ENCODE results near the gene MINK1. TPM values are rescaled to one million over a fixed set of nuclear protein-coding genes. Genes with fewer than 3 reads are reported as not detected.
A peak's percentile ranks its signal among the peaks of the same experiment; 100 is the strongest.

MINK1 gene
- total RNA-seq, 1 donor from 2014 or later, result 26.2 TPM

DNA sequence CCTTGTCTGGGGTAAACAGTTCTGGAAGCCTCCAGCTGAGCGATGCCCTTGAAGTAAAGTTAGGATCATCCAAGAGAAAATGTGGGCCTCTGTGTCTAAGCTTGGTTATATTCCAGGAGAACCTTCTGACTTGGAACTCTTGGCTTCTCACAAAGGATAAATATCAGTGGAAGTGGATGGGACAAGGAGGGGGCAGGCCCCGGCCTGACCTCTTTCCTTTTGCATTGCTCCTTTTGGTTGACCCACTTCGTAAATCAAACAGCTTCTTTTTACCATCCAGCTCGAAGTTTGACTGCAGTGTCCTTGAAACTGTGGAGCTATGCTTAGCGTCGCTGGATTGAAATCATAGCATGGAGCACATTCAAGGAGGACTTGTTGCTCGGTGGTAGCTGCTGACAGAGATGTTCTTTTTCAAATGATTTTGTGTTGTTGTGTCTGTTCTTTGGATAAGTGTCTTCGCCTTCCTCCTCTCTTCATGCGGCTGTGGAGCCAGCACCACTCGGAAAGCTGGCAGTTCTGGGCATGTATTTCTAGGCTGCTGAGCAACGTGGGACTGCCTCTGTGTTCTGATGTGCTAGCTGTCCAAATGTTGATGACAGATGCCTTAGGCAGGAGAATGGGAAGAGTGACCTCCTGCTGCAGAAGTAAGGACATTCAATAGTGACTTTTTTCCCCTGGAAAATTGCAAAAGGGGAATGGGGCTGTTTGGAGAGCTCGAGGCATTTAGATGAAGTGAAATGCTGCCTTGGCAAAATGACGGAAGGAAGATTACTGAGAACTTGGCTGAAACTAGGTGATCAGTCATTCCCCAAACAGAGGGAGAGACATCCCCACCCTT, 4.5 kb downstream of the MINK1 start:
- no peaks in the 10 kb centered on the region for H3K9me3 ChIP-seq (ENCODE audit: low read depth)
- peaks cover 5% of the 10 kb centered on the region for H3K36me3 Mint-ChIP-seq
- no peak overlapping the region for H3K4me2 ChIP-seq
- H3K4me3 ChIP-seq, result no peak overlapping the region
- peaks cover 5% of the 10 kb centered on the region for H3F3A ChIP-seq (ENCODE audit: low read depth)
- H3K4me1 Mint-ChIP-seq, result peaks cover 20% of the 10 kb centered on the region
- H2AFZ ChIP-seq (replicated peaks), result no peak overlapping the region
- DNase-seq (ENCODE audit: low spot score), result no peak
- H3K4me1 ChIP-seq, result peaks cover 9% of the 10 kb centered on the region
- peak overlapping the region; percentile 7 for H3K27ac Mint-ChIP-seq
- H3K9me3 Mint-ChIP-seq, result no peaks in the 10 kb centered on the region
- H3K36me3 ChIP-seq, result no peaks in the 10 kb centered on the region
- H3K27me3 ChIP-seq, result no peaks in the 10 kb centered on the region
- no peak overlapping the region for H3K4me3 Mint-ChIP-seq
- no peak for TF ChIP-seq EZH2phosphoT487 (IDR thresholded peaks at IDR 0.05)
- TF ChIP-seq EZH2 (IDR thresholded peaks at IDR 0.05), result no peak
- TF ChIP-seq CTCF (IDR thresholded peaks at IDR 0.05), result no peak
- peaks cover 34% of the 10 kb centered on the region for H4K20me1 ChIP-seq (ENCODE audit: low read depth)
- no peak overlapping the region for H3K27ac ChIP-seq
- no peak overlapping the region for H3K9ac ChIP-seq
- peaks cover 9% of the 10 kb centered on the region for H3K27me3 Mint-ChIP-seq (ENCODE audit: insufficient read depth, low read depth)
- peaks cover 57% of the 10 kb centered on the region for H3K79me2 ChIP-seq (ENCODE audit: low read depth)

DNA sequence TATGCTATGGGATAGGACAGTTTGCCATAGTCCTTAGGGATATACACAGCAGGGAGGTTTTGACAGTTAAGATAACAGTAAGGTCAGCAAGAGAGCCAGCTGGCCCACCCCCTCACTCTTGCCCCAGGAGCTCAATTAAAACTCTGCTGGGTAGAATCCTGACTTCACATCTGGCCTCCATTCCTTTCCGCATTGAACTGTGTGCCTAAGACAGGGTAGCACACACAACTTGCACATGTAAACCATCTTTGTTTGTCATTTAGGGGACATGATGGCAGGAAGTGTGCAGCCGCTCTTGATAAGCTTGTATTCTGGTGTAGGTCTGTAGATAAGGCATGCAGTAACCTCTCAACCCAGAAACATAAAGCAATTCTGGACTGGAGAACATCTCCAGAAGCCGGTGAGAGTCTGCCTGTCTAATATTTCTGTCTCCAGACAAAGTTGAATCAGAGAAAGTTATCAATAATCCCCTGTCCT, 5.2 kb downstream of the MINK1 start:
- peaks cover 34% of the 10 kb centered on the region for H4K20me1 ChIP-seq (ENCODE audit: low read depth)
- no peak overlapping the region for H3K27ac Mint-ChIP-seq

GRCh38 chr17:4839221-4839620, 6.1 kb downstream of the MINK1 start:
- no peak for TF ChIP-seq CTCF (IDR thresholded peaks at IDR 0.05)
- H3K4me1 ChIP-seq, result peaks cover 5% of the 10 kb centered on the region
- Mint-ChIP-seq H3K4me1 (peaks cover 15% of the 10 kb centered on the region), H3K27ac (no peak overlapping the region), H3K4me3 (no peak overlapping the region), H3K27me3 (ENCODE audit: insufficient read depth, low read depth) (peaks cover 6% of the 10 kb centered on the region), H3K36me3 (peaks cover 5% of the 10 kb centered on the region), H3K9me3 (no peaks in the 10 kb centered on the region)
- no peak for DNase-seq (ENCODE audit: low spot score)
- H3K36me3 ChIP-seq, result no peaks in the 10 kb centered on the region
- H3K9me3 ChIP-seq (ENCODE audit: low read depth), result no peaks in the 10 kb centered on the region
- peaks cover 31% of the 10 kb centered on the region for H4K20me1 ChIP-seq (ENCODE audit: low read depth)
- H3K27ac ChIP-seq, result no peak overlapping the region
- no peak overlapping the region for H3K4me2 ChIP-seq
- no peaks in the 10 kb centered on the region for H3K27me3 ChIP-seq
- no peak overlapping the region for H2AFZ ChIP-seq (replicated peaks)
- H3F3A ChIP-seq (ENCODE audit: low read depth), result peaks cover under 1% of the 10 kb centered on the region
- no peak overlapping the region for H3K4me3 ChIP-seq
- H3K79me2 ChIP-seq (ENCODE audit: low read depth), result peaks cover 52% of the 10 kb centered on the region
- H3K9ac ChIP-seq, result no peak overlapping the region

More for the DNA sequence above, 5.2 kb downstream of the MINK1 start:
- no peak overlapping the region for H3K4me3 ChIP-seq
- H3K79me2 ChIP-seq (ENCODE audit: low read depth), result peaks cover 58% of the 10 kb centered on the region
- H3K9me3 ChIP-seq (ENCODE audit: low read depth), result no peaks in the 10 kb centered on the region
- H3K27ac ChIP-seq, result no peak overlapping the region
- peaks cover 9% of the 10 kb centered on the region for H3K4me1 ChIP-seq
- no peak for DNase-seq (ENCODE audit: low spot score)
- peaks cover 5% of the 10 kb centered on the region for H3F3A ChIP-seq (ENCODE audit: low read depth)
- H3K4me2 ChIP-seq, result no peak overlapping the region
- Mint-ChIP-seq H3K27me3 (ENCODE audit: insufficient read depth, low read depth) (peaks cover 9% of the 10 kb centered on the region), H3K9me3 (no peaks in the 10 kb centered on the region), H3K4me3 (no peak overlapping the region), H3K4me1 (peaks cover 20% of the 10 kb centered on the region), H3K36me3 (peaks cover 5% of the 10 kb centered on the region)
- TF ChIP-seq EZH2phosphoT487 (IDR thresholded peaks at IDR 0.05) (no peak), CTCF (IDR thresholded peaks at IDR 0.05) (no peak), EZH2 (IDR thresholded peaks at IDR 0.05) (no peak)
- H3K9ac ChIP-seq, result no peak overlapping the region
- H3K27me3 ChIP-seq, result no peaks in the 10 kb centered on the region
- H2AFZ ChIP-seq (replicated peaks), result no peak overlapping the region
- no peaks in the 10 kb centered on the region for H3K36me3 ChIP-seq
